Glomerular visceral epithelial cell (primary cell): Measurements from ENCODE around the gene FANCL.
A peak's percentile ranks its signal among the peaks of the same experiment; 100 is the strongest.
"Not testable (repeated sequence)": the region's sequence is repeated elsewhere in the genome, so short reads cannot be mapped to it uniquely, and the experiment has no call there.

ENCODE experiments used
- DNase-seq: peaks from one replicate; pipeline ENCODE4 v3.0.0-alpha.2; 2016; ENCODE audit errors: extremely low spot score

Gene FANCL

GRCh38 chr2:58240670-58241545, at the start of gene FANCL:
FANCL (minus strand) TSS chr2:58241325; CDS start chr2:58241313, 12 bp downstream.
- DNase-seq = peak; percentile 92

DNA sequence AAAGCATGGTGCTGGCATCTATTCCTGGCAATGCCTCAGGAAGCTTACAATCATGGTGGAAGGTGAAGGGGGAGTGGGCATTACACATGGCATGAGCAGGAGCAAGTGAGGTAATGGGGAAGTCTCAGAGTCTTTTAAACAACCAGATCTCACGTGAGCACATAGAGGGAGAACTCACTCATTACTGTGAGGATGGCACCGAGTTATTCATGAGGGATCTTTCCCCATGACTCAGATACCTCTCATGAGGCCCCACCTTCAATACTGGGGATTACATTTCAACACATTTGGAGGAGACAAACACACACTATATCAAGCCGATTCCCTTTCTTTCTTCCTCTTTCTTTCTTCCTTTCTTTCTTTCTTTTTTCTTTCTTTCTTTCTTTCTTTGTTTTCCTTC, 47.9 kb upstream of the FANCL start:
- DNase-seq = no peak

DNA sequence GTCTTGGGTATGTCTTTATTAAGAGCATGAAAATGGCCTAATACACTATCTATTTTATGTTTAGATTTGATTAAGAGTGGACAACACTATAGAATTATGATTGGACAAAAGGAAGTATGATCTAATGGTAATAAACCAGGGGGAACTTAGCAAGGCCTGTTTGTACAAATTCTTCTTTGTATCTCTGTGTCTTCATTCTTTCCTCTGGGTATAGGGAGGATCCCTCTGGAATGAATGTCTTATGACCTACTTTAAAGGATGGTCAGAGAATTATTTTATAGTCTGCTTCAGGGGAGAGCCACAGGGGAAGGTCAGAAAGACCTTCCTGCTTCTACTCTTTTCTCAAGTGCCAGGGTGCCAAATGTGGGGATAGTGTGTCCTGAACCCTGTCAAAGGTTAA, 42.8 kb upstream of the FANCL start:
- no peak for DNase-seq

DNA sequence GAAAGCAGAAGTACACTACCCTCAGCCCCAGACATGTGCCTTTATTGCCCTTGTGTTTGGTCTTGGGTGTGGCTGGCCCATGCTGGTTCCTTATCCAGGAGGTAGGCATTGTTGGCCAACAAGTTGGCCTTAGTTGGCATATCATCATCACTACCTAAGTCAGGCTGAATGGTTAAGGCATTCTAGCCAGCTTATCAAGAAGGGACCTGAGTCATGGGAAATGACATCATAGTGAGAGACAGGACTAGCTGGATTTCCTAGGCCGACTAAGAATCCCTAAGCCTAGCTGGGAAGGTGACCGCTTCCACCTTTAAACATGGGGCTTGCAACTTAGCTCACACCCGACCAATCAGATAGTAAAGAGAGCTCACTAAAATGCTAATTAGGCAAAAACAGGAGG, 34.0 kb upstream of the FANCL start:
- not testable (repeated sequence) for DNase-seq

GRCh38 chr2:58271826-58272225, 30.7 kb upstream of the FANCL start:
- DNase-seq = no peak

GRCh38 chr2:58268685-58269084, 27.6 kb upstream of the FANCL start:
- no peak for DNase-seq

GRCh38 chr2:58266211-58266610, 25.1 kb upstream of the FANCL start:
- no peak for DNase-seq

GRCh38 chr2:58261209-58261608, 20.1 kb upstream of the FANCL start:
- DNase-seq = no peak

- not testable (repeated sequence) for DNase-seq
Measured at GRCh38 chr2:58258456-58258855, 17.3 kb upstream of the FANCL start.

- not testable (repeated sequence) for DNase-seq
Measured at GRCh38 chr2:58251331-58252201, 10.4 kb upstream of the FANCL start.

GRCh38 chr2:58241546-58241864, 380 bp upstream of the FANCL start:
- DNase-seq = no peak

DNA sequence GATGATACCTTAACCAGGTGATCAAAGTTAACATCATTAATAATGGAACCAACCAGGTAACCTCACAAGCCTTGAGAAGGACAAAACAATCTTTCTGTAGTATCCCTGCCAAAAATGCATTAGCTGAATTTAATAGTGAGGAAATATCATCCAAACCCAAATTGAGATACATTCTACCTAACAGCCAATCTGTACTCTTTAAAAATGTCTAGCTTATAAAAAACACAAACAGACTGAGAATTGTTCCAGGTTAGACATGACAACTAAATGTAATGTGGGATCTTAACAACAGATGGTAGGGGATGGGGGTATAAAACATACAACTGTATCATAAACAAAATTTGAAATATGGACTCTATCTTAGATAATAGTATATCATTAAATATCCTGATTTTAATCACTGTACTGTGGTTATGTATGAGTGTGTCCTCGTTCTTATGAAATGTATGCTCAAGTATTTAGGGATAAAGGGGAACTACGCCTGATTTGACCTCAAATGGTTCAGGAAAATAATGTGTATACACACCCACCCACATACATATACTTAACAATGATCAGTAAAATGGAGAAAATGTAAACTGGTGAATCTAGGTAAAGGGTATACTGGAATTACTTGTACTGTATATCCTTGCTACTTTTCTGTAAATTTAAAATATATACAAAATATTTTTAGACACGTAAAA, 1.7 kb downstream of the FANCL start:
- DNase-seq = no peak

DNA sequence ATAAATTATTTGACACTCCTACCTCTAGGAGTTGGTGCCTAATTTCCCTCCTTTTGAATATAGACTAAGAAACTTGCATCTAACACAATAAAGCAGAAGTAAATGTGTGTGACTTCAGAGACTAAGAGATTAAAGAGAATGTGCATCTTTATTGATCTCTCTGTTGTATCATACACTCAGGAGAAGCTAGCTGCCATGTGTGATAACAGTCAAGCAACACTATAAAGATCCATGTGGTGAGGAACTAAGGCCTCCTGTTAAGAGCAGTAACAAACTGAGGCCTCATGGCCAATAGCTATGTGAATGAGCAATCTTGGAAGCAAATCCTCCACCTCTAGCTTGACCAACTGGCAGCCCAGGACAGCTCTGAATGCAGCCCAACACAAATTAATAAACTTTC, 3.4 kb downstream of the FANCL start:
- DNase-seq = no peak

- no peak for DNase-seq
Measured at GRCh38 chr2:58235984-58236383, 5.1 kb downstream of the FANCL start.

- DNase-seq = no peak
Measured at GRCh38 chr2:58235170-58235569, 6.0 kb downstream of the FANCL start.

DNA sequence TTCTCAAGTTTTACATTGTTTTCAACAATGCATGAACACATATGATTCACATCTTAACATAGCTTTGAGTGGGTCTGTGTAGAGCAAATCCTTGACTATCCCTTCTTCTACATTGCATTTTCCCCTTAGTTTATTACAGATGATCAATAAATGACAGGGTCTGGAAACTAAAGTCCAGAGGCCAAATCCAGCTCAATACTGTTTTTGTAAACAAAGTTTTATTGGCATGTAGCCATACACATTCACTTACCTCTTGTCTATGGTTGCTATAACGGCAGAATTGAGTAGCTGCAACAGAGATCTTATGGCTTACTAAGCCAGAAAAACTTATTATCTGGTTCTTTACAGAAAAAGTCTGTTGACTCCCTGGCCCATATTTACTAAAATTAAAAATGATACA, 12.8 kb downstream of the FANCL start:
- no peak for DNase-seq

DNA sequence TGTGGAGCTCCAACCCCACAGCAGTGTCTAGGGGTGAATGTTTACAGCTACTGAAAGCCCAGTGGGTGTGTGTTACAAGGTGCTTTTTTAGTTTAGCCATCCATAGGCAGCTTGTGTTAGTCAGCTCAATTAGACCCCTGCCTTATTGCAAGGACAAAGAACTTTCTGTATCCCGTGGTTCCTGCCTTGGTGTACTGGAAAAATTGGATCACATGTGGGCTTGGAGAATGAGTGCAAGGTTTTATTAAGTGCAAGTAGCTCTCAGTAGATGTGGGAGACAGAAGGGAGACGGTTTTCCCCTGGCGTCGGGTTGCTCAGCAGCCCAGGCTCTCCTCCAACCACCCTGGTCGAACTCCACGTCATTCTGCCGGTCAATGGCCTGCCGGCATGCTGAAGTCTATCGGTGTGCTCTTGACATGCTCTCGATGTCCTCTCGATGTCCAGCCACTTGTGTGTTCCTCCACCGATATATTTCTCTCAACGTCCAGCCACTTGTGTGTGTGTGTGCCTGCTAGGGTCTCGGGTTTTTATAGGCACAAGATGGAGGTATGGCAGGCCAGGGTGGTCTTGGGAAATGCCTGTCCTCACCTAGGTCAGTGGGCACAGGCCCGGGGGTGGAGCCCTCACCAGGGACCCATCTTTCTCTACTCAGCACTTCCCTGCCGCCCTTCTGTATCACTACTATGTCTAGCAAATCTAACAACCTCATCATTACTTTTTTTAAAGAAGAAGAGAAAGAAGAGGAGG, 13.8 kb downstream of the FANCL start:
- no peak for DNase-seq

GRCh38 chr2:58221909-58222308, 19.2 kb downstream of the FANCL start:
- DNase-seq = no peak

- no peak for DNase-seq
Measured at GRCh38 chr2:58215429-58215828, 25.7 kb downstream of the FANCL start.

DNA sequence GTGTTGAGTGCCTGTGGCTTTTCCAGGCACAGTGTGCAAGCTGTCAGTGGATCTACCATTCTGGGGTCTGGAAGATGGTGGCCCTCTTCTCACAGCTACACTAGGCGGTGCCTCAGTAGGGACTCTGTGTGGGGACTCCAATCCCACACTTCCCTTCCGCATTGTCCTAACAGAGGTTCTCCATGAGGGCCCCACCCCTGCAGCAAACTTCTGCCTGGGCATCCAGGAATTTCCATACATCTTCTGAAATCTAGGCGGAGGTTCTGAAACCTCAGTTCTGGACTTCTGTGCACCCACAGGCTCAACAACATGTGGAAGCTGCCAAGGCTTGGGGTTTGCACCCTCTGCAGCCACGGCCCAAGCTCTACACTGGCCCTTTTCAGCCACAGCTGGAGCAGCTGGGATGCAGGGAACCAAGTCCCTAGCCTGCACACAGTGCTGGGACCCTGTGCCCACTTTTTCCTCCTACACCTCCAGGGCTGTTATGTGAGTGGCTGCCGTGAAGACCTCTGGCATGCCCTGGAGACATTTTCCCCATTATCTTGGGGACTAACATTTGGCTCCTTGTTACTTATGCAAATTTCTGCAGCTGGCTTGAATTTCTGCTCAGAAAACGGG, 30.1 kb downstream of the FANCL start:
- DNase-seq = not testable (repeated sequence)

DNA sequence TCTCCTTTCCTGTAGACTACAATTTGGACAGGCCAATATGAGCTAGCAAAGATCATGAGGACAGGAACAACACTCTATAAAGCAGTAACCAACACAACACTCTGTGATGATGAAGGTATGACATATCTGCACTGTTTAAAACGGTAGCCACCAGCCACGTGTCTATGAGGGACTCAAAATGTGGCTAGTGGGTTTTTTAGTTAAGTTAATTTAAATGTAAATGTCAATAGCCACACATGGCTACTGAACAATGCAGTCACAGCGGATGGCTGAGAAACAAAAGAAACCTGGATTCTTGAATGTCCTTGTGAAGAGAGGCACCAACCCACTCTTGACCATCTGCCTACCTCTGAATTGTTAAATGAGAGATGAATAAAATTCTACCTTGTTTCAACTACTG, 33.9 kb downstream of the FANCL start:
- DNase-seq = no peak
